ENCODE data around the gene FAM241A.
"Not testable (repeated sequence)": the region's sequence is repeated elsewhere in the genome, so short reads cannot be mapped to it uniquely, and the experiment has no call there.

Gene FAM241A

DNA sequence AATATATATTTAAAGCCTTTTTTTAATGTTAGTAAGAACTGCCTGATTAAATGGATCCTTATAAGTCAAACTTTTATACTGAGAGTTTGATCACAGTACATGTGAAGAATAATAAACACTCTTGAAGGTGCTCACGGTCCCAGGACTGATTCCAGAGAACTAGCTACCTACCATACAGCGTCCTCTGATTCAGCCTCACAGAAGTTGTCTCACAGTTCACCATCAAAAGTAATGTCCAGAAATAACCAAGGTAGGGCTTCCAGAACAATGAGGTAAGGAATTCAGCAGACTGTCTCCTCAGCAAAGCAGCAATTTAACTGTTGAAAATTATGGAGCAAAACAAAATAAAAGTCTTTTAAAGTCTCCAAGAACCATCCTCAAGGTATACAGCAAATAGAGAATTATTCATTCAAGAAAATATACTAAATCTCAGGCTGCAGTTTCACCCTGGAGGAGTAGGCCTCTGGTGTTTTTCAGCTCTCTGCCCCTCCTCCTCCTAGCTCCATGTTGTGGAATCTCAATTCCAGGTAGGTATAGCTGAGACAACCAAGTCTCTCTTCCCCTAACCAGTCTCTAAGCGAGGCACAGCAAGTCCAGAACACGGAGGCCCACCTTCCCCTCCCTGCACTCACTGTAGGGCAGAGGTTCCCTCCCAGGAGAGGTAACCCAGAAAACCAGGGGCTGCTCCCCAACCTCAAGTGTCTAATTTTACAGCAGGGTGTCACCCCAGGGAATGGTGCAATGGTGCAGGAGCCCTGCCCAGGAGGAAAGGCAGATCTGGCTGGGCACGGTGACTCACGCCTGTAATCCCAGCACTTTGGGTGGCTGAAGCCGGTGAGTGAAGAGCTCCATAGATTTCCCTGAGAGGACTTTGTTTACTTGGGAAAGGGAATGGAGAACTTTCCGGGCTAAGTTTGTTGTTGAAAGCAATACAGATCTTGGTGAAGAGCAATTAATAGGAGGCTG is 28.6 kb downstream of the FAM241A start:
- no peak overlapping the region for H3K27ac ChIP-seq (ENCODE audit: poor library complexity, severe bottlenecking)
- TF ChIP-seq, protein P1, sequence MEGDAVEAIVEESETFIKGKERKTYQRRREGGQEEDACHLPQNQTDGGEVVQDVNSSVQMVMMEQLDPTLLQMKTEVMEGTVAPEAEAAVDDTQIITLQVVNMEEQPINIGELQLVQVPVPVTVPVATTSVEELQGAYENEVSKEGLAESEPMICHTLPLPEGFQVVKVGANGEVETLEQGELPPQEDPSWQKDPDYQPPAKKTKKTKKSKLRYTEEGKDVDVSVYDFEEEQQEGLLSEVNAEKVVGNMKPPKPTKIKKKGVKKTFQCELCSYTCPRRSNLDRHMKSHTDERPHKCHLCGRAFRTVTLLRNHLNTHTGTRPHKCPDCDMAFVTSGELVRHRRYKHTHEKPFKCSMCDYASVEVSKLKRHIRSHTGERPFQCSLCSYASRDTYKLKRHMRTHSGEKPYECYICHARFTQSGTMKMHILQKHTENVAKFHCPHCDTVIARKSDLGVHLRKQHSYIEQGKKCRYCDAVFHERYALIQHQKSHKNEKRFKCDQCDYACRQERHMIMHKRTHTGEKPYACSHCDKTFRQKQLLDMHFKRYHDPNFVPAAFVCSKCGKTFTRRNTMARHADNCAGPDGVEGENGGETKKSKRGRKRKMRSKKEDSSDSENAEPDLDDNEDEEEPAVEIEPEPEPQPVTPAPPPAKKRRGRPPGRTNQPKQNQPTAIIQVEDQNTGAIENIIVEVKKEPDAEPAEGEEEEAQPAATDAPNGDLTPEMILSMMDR (IDR thresholded peaks at IDR 0.05; ENCODE audit: poor library complexity, severe bottlenecking): no peak
- ATAC-seq (ENCODE audit: low read depth) (peak; percentile 85), DNase-seq (ENCODE audit: low spot score) (no peak)
- H3K27me3 ChIP-seq (ENCODE audit: insufficient read depth, poor library complexity, severe bottlenecking): no peaks in the 10 kb centered on the region
- peaks cover 38% of the 10 kb centered on the region for H3K4me1 ChIP-seq (ENCODE audit: insufficient read depth, poor library complexity, severe bottlenecking)
- H3K36me3 ChIP-seq (ENCODE audit: low read depth): peaks cover 4% of the 10 kb centered on the region; the same call in 1 of the 2 replicates
- H3K4me3 ChIP-seq (ENCODE audit: severe bottlenecking): no peak overlapping the region
- no peaks in the 10 kb centered on the region for H3K9me3 ChIP-seq (ENCODE audit: severe bottlenecking)

DNA sequence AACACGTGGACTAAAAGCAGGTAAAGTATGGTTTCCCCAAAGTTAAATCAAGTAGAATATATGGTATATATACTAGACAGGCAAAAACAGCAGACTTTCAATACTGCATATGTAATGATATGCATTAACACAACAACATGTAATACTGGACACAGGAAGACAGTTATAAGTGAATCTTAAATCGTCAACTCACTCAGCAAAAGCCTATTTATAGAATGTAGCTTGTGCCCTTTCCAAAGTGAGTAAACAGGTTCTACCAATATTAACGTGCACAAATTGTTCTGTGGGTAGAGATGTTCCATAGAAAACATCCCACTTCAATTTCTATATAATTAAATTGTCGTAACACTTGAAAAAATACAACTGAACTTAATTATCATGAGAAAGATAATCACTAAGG is 30.6 kb downstream of the FAM241A start:
- Histone ChIP-seq H3K9me3 (ENCODE audit: severe bottlenecking) (no peaks in the 10 kb centered on the region), H3K27me3 (ENCODE audit: insufficient read depth, poor library complexity, severe bottlenecking) (no peaks in the 10 kb centered on the region), H3K36me3 (ENCODE audit: low read depth) (no peaks in the 10 kb centered on the region; the same call in 1 of the 2 replicates), H3K27ac (ENCODE audit: poor library complexity, severe bottlenecking) (no peak overlapping the region), H3K4me1 (ENCODE audit: insufficient read depth, poor library complexity, severe bottlenecking) (peaks cover 19% of the 10 kb centered on the region), H3K4me3 (ENCODE audit: severe bottlenecking) (no peak overlapping the region)
- no peak for ATAC-seq (ENCODE audit: low read depth)
- DNase-seq (ENCODE audit: low spot score): no peak
- TF ChIP-seq, protein P1 (IDR thresholded peaks at IDR 0.05; ENCODE audit: poor library complexity, severe bottlenecking): no peak

DNA sequence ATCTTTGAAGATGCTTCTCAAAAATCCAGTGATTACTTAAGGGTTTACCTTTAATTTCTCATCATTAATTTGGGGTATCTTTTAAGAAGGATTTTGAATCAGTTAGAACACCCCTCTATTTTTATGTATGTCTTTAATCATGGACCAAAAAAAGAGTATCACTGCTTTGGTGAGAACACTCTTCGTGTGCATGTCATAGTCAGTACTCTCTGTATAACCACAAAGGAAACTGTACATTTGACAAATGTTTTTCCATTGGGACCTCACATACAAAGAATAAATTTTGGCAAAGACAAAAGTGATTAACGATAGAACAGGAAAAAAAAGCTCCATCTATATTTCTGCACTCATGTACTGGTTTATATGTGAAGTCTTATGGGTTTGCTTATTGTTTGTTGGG is 31.3 kb downstream of the FAM241A start:
- DNase-seq (ENCODE audit: low spot score) (no peak), ATAC-seq (ENCODE audit: low read depth) (no peak)
- TF ChIP-seq, protein P1 (IDR thresholded peaks at IDR 0.05; ENCODE audit: poor library complexity, severe bottlenecking): no peak
- no peaks in the 10 kb centered on the region for H3K27me3 ChIP-seq (ENCODE audit: insufficient read depth, poor library complexity, severe bottlenecking)
- no peak overlapping the region for H3K27ac ChIP-seq (ENCODE audit: poor library complexity, severe bottlenecking)
- no peak overlapping the region for H3K4me3 ChIP-seq (ENCODE audit: severe bottlenecking)
- no peaks in the 10 kb centered on the region for H3K9me3 ChIP-seq (ENCODE audit: severe bottlenecking)
- no peaks in the 10 kb centered on the region; the same call in 1 of the 2 replicates for H3K36me3 ChIP-seq (ENCODE audit: low read depth)
- H3K4me1 ChIP-seq (ENCODE audit: insufficient read depth, poor library complexity, severe bottlenecking): peaks cover 15% of the 10 kb centered on the region

DNA sequence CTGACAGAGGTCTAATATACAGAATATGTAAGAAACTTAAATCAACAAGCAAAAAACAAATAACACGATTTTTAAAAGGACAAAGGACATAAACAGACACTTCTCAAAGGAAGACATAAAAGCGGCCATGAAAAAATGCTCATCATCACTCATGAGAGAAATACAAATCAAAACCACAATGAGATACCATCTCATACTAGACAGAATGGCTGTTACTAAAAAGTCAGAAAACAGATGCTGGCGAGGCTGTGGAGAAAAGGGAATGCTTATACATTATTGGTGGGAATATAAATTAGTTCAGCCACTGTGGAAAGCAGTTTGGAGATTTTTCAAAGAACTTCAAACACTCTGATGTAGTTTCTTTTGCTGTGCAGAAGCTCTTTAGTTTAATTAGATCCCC is 33.5 kb downstream of the FAM241A start:
- ATAC-seq (ENCODE audit: low read depth); H3K27ac ChIP-seq (ENCODE audit: poor library complexity, severe bottlenecking); H3K9me3 ChIP-seq (ENCODE audit: severe bottlenecking); H3K36me3 ChIP-seq (ENCODE audit: low read depth); H3K27me3 ChIP-seq (ENCODE audit: insufficient read depth, poor library complexity, severe bottlenecking); DNase-seq (ENCODE audit: low spot score); H3K4me3 ChIP-seq (ENCODE audit: severe bottlenecking): not testable (repeated sequence)
- peaks cover 18% of the 10 kb centered on the region for H3K4me1 ChIP-seq (ENCODE audit: insufficient read depth, poor library complexity, severe bottlenecking)

DNA sequence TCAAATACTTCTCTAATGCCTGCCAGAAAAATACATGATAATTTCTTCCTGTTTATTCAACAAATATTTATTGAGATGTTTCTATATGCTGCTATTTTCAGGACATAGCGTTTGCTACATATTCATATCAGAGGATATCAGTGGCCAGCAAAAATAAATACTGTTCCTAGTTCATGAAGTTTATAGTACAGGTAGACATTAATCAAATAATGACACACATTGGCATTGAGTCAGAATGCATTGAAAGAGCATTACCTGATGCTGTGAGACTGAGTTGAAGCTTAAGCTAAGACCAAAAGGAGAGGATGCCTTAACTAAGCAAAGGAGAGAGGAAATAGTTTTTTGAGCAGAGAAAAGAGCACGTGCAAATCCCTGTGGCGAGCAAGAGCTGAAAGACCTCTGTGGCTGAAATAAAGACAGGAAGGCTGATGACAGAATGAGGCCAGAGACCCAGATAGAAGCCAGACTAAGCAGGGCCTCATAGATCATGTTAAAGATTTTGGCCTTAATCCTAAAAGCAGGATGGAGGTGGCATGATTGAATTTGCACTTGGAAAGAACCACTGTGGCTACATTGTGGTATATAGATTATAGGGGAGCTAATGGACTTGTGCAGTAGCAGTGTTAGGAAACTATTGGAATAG is 36.2 kb downstream of the FAM241A start:
- H3K27me3 ChIP-seq (ENCODE audit: insufficient read depth, poor library complexity, severe bottlenecking): no peaks in the 10 kb centered on the region
- TF ChIP-seq, protein P1 (IDR thresholded peaks at IDR 0.05; ENCODE audit: poor library complexity, severe bottlenecking): no peak
- H3K36me3 ChIP-seq (ENCODE audit: low read depth): no peaks in the 10 kb centered on the region; the same call in 1 of the 2 replicates
- ATAC-seq (ENCODE audit: low read depth) (no peak), DNase-seq (ENCODE audit: low spot score) (no peak)
- no peak overlapping the region for H3K4me3 ChIP-seq (ENCODE audit: severe bottlenecking)
- no peak overlapping the region for H3K27ac ChIP-seq (ENCODE audit: poor library complexity, severe bottlenecking)
- peaks cover 7% of the 10 kb centered on the region for H3K4me1 ChIP-seq (ENCODE audit: insufficient read depth, poor library complexity, severe bottlenecking)
- H3K9me3 ChIP-seq (ENCODE audit: severe bottlenecking): no peaks in the 10 kb centered on the region
